Stimulated activated CD4-positive, alpha-beta T cell treated with anti-CD3 and anti-CD28 coated beads, Interleukin-1b, Interleukin-23, amount 100 ng/mL, for 48 hours (primary cell): ENCODE data around the gene NCAM1.

Experiments
- DNase-seq: peaks from one replicate; pipeline ENCODE4 v3.0.0-alpha.2; 2020

The NCAM1 gene

GRCh38 chr11:113176599-113177360 lies 215.6 kb downstream of the NCAM1 start:
- DNase-seq: no peak

GRCh38 chr11:113177671-113178070 lies 216.5 kb downstream of the NCAM1 start:
- DNase-seq: no peak

GRCh38 chr11:113178381-113179070 lies 217.3 kb downstream of the NCAM1 start:
- no peak for DNase-seq

DNA sequence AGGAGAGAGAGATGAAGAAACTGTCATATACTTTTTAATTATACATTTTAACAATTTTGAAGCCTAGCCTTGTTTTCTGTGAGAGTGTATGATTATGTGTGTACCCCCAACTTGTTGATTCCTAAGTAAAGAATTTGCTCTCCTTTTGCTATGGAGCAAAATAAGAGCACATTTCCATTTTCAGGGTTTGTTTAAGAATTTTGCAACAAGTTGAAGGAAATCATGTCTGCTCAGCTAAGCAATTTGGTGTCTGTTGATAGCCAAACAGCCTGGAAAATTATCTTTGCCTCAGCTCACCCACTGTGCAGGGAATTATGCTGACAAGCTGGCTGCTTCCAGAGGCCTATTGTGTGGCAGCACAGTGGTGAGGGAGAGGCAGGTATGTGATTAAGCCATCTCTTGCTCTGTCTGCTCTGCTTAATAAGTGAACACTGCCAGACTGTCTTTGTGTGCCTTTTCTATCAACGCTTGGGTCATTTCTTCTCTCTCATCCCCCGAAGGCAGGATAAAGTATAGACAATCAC lies 218.0 kb downstream of the NCAM1 start:
- no peak for DNase-seq

DNA sequence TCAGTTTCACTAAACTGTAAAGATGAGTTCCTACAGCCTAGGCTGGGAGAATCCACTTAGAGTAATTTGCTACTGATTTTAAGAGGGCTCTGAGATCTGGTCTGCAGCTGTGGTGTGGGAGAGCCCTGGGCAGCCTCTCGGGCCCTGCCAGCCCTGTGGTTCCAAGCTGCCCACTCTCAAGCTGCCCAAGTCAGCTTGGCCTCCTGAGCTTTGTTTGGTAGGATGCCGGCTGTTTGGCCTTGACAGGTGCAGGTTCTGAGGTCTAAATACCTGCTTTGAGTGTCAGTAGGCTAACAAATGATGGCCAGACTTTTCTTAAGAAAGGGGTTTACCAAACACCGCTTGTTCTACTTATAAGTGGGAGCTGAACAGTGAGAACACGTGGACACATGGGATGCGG lies 219.9 kb downstream of the NCAM1 start:
- no peak for DNase-seq

- DNase-seq: no peak
Observed at GRCh38 chr11:113182288-113182687, 221.1 kb downstream of the NCAM1 start.

- DNase-seq: no peak
Observed at GRCh38 chr11:113184498-113184897, 223.3 kb downstream of the NCAM1 start.

- no peak for DNase-seq
Observed at GRCh38 chr11:113188371-113188834, 227.2 kb downstream of the NCAM1 start.

DNA sequence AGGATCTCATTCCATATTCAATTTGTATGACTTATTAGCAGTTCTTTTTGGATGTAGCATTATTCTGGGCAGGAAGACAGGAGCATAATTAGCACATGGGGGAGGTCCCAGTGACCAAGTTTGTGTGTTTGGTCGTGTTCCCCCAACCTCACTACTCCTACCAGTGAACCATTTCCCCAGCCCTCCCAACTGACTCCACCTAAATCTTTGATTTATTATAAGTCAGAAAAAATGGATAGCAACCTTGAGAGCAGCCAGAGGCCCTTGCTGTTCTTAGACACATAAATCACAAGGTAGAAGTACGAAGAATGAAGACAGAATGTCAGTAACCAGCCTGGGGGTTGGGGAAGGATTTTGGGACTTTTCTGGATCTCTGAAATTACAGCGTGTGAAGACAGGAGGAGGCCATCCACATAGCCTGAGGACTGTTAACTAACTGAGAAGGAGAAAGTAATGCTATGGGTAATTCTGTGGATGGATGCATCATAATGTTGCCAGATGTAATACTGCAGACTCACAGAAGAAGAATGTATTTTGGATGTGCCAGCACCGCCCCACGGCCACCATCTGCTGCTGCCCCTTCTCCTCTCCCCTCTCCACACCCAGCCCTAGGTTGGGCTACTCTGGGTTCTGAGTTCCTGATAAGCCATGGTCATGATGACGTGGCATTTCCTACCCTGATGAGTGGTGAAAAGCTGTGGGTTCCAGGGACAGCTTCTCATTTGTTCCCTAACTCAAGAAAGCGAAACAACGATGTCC lies 228.9 kb downstream of the NCAM1 start:
- no peak for DNase-seq

GRCh38 chr11:113192121-113192925 lies 231.1 kb downstream of the NCAM1 start:
- DNase-seq: no peak

DNA sequence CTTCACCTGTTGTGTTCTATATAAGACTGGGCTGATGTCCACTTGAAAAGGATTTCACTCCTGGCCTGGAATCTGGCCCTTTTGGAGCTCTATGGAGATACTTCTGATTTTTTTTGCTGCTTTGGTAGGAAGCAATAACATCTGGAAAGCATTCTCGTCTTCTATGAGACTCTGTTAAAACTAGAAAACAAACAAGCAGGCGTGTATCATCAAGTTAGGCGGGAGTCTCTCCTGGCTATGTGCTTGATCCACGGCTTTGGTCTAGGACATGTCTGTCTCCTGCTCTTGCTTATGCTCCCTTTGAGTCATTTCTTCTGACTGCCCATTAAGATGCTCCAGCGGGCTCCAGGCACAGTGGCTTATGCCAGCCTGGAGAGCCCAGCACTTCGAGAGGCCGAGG lies 231.8 kb downstream of the NCAM1 start:
- no peak for DNase-seq

DNA sequence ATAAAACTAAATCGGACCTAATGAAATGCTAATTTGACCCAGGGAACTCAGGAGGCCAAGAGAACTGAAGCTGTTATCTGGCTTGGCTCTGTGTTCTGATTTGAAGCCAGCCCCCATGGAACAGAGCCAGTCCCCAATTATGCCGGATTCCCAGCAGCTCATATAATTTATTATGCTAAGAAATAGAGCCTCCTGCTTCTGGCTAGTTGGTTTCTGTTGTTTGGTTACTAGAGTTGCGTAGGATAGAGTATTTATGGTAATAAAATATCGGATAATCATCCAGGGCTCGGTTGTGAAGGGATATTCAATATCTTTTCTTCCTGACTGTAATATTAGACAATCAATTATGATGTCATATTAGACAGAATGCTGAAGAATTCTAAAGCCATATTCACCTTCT lies 232.7 kb downstream of the NCAM1 start:
- DNase-seq: no peak

DNA sequence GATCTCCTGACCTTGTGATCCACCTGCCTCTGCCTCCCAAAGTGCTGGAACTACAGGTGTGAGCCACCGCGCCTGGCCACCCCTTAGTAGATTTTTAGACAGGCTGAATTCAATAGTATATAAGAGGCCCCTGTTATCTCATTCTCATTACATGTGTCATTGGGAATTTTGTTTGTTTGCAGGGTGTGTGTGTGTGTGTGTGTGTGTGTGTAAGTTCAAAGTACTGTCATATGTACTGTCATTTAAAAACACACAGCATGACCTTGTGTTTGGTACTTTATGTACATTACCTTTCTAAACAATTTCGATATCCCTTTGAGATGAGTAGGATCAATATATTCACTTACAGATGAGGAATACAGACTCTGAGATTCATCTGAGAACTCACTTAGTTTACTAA lies 234.5 kb downstream of the NCAM1 start:
- DNase-seq: no peak

DNA sequence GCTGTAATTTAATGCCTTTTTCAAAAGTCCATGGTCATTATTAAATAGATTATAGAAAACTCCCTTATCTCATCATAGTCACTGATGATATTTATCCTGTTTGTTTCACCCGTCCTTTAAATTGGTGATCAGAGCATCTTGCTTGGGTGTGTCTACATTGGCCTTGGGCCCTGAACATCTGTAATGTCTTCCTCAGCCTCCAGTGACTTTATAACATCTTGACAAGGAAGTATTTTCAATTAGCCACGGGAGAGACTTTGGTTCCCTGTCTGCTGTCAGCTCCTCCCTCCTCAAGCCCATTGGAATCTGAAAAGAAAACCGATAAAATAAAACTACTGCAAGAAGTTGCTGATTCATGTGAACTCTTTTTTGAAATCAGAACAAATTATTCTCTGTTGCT lies 236.2 kb downstream of the NCAM1 start:
- no peak for DNase-seq

GRCh38 chr11:113198972-113199661 lies 237.9 kb downstream of the NCAM1 start:
- DNase-seq: no peak

DNA sequence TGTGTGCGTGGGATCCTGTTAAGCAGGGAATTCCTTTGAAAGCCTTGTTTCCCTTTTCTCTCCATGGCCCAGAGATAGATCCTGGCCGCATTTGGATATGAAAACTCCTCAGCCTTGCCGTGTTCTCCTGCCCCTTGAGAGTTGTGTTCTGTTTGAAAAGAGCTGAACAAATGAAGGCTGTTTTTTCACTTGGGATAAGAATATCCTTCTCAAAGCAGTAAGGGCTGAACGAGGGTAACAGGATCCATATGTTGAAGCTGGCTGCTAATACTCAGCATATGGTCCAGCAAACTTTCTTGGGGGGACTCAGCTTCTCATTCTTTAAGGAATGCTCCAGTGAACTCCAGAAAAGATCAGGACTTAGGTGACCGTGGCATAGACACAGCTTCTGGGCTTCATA lies 238.6 kb downstream of the NCAM1 start:
- DNase-seq: no peak

DNA sequence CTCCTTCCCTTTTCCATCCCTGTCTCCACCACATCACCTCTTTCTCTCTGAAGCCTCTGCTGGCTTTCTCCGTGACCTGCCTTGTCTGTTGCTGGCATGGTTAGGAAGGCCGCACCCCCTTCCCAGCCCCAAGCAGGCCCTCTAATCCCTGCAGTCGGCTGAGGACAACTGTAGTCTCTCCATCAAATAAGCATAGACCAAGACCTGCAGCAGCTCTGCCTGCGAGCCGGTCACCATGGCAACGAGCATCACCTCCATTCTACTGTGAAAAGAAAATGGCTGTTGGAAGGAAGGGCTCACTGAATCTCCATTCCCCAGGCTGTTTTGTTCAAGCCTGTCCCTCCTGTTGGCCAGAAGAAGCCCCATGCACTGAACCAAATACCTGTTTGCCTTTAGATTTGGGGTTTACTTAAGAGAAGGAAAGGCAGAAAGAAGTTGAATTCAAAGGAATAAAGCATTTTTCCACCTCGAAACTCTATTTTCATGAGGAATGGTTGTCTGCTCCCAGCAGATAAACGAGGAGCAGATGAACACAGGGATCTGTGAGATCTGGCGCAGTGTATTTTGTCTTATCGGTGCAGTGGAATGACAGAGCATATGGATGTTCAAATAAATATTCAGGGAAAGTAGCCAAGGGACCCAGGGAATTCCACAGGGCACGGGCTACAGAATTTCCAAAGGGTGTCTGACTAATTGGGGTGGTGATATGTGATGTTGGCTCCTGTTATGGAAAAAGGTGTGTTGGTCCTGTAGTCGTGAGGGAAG lies 240.0 kb downstream of the NCAM1 start:
- DNase-seq: no peak

DNA sequence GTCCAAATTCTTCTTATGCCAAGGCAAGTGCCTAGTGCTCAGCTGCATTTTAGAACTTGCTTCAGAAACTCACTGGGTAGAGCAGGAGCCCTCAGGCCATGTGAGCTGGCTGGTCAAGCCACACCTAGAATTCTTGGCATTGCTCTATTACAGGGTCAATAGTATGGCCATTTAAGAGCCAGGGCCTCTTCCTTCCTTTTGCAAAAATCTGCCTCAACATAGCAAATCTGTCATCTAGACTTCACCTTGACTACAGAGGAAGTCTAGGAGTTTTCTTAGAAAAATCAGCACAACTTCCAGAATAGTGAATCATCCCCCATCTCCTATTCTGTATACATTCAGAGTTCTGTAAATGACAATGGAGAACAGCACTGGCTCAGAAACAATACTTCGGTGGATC lies 241.2 kb downstream of the NCAM1 start:
- DNase-seq: no peak

DNA sequence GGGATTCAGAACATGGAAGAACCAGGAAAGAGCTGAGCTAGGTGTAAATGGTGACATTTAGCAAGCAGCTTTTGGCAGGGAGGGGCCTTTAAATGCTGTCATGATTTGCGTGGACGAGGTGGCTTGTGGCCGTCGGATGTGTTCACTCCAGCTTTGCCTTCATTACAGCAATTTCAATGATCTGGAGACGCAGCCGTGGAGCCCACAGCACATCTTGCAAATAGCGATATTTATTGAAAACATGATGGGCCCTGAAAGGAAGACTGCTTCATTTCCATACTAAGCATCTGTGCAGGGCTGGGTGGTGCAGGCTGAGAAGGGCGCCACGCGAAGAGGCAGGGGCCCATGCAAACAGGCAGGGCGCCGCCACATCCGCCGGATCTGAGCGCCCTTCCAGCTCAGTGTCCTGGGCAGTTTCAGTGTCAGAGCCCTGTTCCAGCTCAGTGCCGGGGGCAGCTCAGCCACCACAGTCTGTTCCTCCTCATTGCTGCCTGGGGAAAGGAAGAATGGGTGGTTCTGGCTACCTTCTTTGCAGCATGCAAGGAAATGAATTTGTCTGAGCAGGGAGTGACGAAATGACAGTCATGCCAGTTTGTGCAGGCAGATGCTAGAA lies 242.0 kb downstream of the NCAM1 start:
- DNase-seq: no peak

DNA sequence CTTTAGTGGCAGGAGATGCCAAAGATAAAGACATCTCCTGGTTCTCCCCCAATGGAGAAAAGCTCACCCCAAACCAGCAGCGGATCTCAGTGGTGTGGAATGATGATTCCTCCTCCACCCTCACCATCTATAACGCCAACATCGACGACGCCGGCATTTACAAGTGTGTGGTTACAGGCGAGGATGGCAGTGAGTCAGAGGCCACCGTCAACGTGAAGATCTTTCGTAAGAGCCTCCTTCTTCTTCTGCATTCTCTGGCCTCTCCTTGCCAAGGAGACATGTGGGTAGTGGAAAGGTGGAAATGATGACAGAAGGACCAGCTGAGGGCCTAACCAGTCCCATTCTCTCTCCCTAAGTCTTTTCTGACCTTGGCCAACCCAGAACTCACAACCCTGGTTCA lies 243.1 kb downstream of the NCAM1 start:
- DNase-seq: no peak

DNA sequence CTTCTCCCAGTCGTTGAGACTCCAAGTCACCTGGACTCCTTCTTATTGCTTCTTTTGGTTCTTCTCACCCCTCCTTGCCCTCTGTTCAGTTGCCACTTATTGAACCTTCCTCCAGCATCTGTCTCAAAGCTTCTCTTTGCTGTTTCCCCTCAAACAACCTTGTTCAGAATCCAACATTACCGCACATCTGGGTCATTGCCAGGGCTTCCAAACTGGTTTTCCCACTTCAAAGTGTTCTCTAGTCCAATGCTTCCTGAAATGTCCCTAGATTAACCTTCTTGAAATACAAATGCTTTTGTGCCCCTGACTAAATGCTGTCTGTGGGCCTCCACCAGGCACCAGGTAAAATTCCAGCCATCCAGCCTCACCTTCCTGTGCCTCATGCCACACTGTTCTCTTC lies 252.3 kb downstream of the NCAM1 start:
- no peak for DNase-seq
